Testis (tissue), 2 donors: ENCODE results near the gene BSND.

Source experiments
- POLR2A ChIP-seq: fragments of 450-650 bp; IDR thresholded peaks from one replicate; pipeline ENCODE4 v1.6.1; 2017; ENCODE audit warnings: antibody characterized with exemption, mild to moderate bottlenecking, moderate library complexity
- TF ChIP-seq, protein P1 (sequence below), 3 experiments: fragments of 450-650 bp in 2 of 3; fragments of 200-600 bp in 1 of 3; sonication (generic) in 1 of 3; IDR thresholded peaks; one replicate each; pipeline ENCODE4 v1.5.1; 2016 to 2019; ENCODE audit warnings: antibody characterized with exemption in 3 of 3, mild to moderate bottlenecking in 2 of 3, moderate library complexity in 1 of 3

GRCh38 chr1:55040083-55040932 is 41.6 kb downstream of the BSND start:
- no peak for TF ChIP-seq POLR2A
- TF ChIP-seq, protein P1, sequence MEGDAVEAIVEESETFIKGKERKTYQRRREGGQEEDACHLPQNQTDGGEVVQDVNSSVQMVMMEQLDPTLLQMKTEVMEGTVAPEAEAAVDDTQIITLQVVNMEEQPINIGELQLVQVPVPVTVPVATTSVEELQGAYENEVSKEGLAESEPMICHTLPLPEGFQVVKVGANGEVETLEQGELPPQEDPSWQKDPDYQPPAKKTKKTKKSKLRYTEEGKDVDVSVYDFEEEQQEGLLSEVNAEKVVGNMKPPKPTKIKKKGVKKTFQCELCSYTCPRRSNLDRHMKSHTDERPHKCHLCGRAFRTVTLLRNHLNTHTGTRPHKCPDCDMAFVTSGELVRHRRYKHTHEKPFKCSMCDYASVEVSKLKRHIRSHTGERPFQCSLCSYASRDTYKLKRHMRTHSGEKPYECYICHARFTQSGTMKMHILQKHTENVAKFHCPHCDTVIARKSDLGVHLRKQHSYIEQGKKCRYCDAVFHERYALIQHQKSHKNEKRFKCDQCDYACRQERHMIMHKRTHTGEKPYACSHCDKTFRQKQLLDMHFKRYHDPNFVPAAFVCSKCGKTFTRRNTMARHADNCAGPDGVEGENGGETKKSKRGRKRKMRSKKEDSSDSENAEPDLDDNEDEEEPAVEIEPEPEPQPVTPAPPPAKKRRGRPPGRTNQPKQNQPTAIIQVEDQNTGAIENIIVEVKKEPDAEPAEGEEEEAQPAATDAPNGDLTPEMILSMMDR (IDR thresholded peaks at IDR 0.05), result no peak
